GM23248 (cell line): ENCODE data around the gene CCDC69.

Experiments
- EZH2 ChIP-seq: fragments of 200-600 bp; sonication (generic); IDR thresholded peaks from 2 replicates; pipeline ENCODE4 v1.6.1; 2018; ENCODE audit warnings: antibody characterized with exemption, mild to moderate bottlenecking; ENCODE audit not compliant: insufficient read depth, poor library complexity, severe bottlenecking
- EZH2phosphoT487 ChIP-seq: fragments of 200-600 bp; sonication (generic); IDR thresholded peaks from 2 replicates; pipeline ENCODE4 v1.6.1; 2018; ENCODE audit warnings: antibody characterized with exemption, moderate library complexity, mild to moderate bottlenecking, low read depth; ENCODE audit not compliant: insufficient read depth

GRCh38 chr5:151179489-151179840, 44.4 kb downstream of the CCDC69 start:
- TF ChIP-seq EZH2 (no peak), EZH2phosphoT487 (no peak)
